K562 (cell line): ENCODE results near the gene CAMP. TPM values are rescaled to one million over a fixed set of nuclear protein-coding genes. Genes with fewer than 3 reads are reported as not detected.

Experiments
- ATAC-seq: fragments of 200-7000 bp; cut with Tn5 transposase; 3 replicates; pipeline ENCODE4 v1.9.1; 2020; ENCODE audit warnings: moderate library complexity
- BruUV-seq: library from RNA; stranded (reverse); fragments of 400-500 nt; replicated peaks from 2 replicates; lab custom pipeline; 2021; lab: Mats Ljungman, UMichigan
- CTCF ChIA-PET: fragments of 300-600 bp; formaldehyde crosslinking; extraction: SDS; loops from one replicate; lab custom pipeline; 2021; ENCODE audit warnings: low intra/inter-chr PET ratio; lab: Yijun Ruan, JAX
- POLR2A ChIA-PET: fragments of 300-600, 350-650 bp; sonication (Branson Sonifier 250); formaldehyde crosslinking; extraction: SDS; loops from one replicate; lab custom pipeline; 2021; ENCODE audit warnings: antibody characterized with exemption, inconsistent platforms; lab: Yijun Ruan, JAX
- DNase-seq, 4 experiments: peaks; one replicate each; pipeline versions ENCODE4 v3.0.0 to v3.0.0-alpha.2; 2011 to 2018; ENCODE audit warnings: low spot score in 3 of 4, mixed read lengths in 3 of 4; ENCODE audit errors: extremely low read depth in 1 of 4
- FAIRE-seq: peaks from 2 replicates; lab custom pipeline; 2011; peaks lifted over from hg19 to GRCh38; lab: Jason Lieb, UNC
- H2AFZ ChIP-seq: 2 replicates; pipeline ENCODE4 v1.6.0; 2011; ENCODE audit warnings: low read depth, low read length, control low read depth, inconsistent platforms
- H3K27ac ChIP-seq: fragments of 200-600 bp; 3 replicates; pipeline ENCODE4 v1.8.0; 2011; ENCODE audit warnings: low read depth, mild to moderate bottlenecking, control low read depth, inconsistent platforms, low read length, moderate library complexity, mixed read lengths; ENCODE audit errors: extremely low read depth
- H3K27me3 ChIP-seq, 2 experiments: fragments of 300-600 bp in 1 of 2; 2 replicates in 1 of 2; 3 replicates in 1 of 2; pipeline versions ENCODE4 v1.6.0 to v1.8.0; 2011; ENCODE audit warnings: inconsistent platforms in 2 of 2, low read length in 2 of 2, mild to moderate bottlenecking in 1 of 2, mixed read lengths in 1 of 2, moderate library complexity in 1 of 2; ENCODE audit not compliant: control insufficient read depth in 2 of 2, insufficient read depth in 2 of 2
- H3K36me3 ChIP-seq: fragments of 300-600 bp; 3 replicates; pipeline ENCODE4 v1.8.0; 2011; ENCODE audit warnings: mild to moderate bottlenecking, low read length, inconsistent platforms; ENCODE audit not compliant: control insufficient read depth, insufficient read depth
- H3K4me1 ChIP-seq, 2 experiments: fragments of 200-600 bp in 1 of 2; replicated peaks in 1 of 2; 2 replicates in 1 of 2; 3 replicates in 1 of 2; pipeline versions ENCODE4 v1.5.1 to v1.8.0; 2011; ENCODE audit warnings: inconsistent platforms in 2 of 2, low read length in 2 of 2, mild to moderate bottlenecking in 1 of 2, mixed read lengths in 1 of 2, moderate library complexity in 1 of 2; ENCODE audit not compliant: control insufficient read depth in 2 of 2, insufficient read depth in 2 of 2
- H3K4me2 ChIP-seq: 2 replicates; pipeline ENCODE4 v1.6.1; 2011; ENCODE audit warnings: low read length, control low read depth, inconsistent platforms, mixed read lengths; ENCODE audit not compliant: insufficient read depth
- H3K4me3 ChIP-seq: fragments of 200-600 bp; sonication (generic), shearing (Covaris generic); 2 replicates; pipeline ENCODE4 v1.5.1; 2016; ENCODE audit warnings: control low read depth, inconsistent platforms
- H3K79me2 ChIP-seq: fragments of 200-600 bp; 3 replicates; pipeline ENCODE4 v1.8.0; 2011; ENCODE audit warnings: low read length, inconsistent platforms; ENCODE audit not compliant: control insufficient read depth, insufficient read depth
- H3K9ac ChIP-seq, 2 experiments: 2 replicates each; pipeline versions ENCODE4 v1.6.0 to v1.6.1; 2011; ENCODE audit warnings: low read depth in 2 of 2, low read length in 2 of 2, control low read depth in 1 of 2, inconsistent platforms in 1 of 2, mild to moderate bottlenecking in 1 of 2, mixed read lengths in 1 of 2; ENCODE audit not compliant: insufficient read depth in 1 of 2
- H3K9me1 ChIP-seq: one replicate; pipeline ENCODE4 v1.6.0; 2011; ENCODE audit warnings: inconsistent platforms, mild to moderate bottlenecking, low read length, moderate library complexity; ENCODE audit not compliant: control insufficient read depth, insufficient read depth
- H3K9me3 ChIP-seq: replicated peaks from 2 replicates; pipeline ENCODE4 v1.5.1; 2011; ENCODE audit warnings: low read depth, low read length, inconsistent platforms; ENCODE audit not compliant: control insufficient read depth, insufficient read depth
- H4K20me1 ChIP-seq: replicated peaks from 2 replicates; pipeline ENCODE4 v1.6.1; 2011; ENCODE audit warnings: low read length, inconsistent platforms, mixed read lengths; ENCODE audit not compliant: control insufficient read depth, insufficient read depth
- BACH1 ChIP-seq: fragments of 200-800 bp; sonication (Bioruptor generic); IDR thresholded peaks from 2 replicates; pipeline ENCODE4 v1.6.1; 2016; ENCODE audit warnings: missing genetic modification characterization, missing compliant biosample characterization
- C11orf30 ChIP-seq: fragments of 450-650 bp; IDR thresholded peaks from 2 replicates; pipeline ENCODE4 v1.6.1; 2016; ENCODE audit warnings: low read depth, mild to moderate bottlenecking
- CSDE1 ChIP-seq, 2 experiments: fragments of 450-650 bp; IDR thresholded peaks; 2 replicates each; pipeline ENCODE4 v1.6.1; 2016; ENCODE audit warnings: mild to moderate bottlenecking in 1 of 2
- DPF2 ChIP-seq: fragments of 450-650 bp; IDR thresholded peaks from 2 replicates; pipeline ENCODE4 v1.6.1; 2016
- JUND ChIP-seq, 2 experiments: IDR thresholded peaks; 2 replicates in 1 of 2; 3 replicates in 1 of 2; pipeline ENCODE4 v1.6.1; 2011; ENCODE audit warnings: borderline replicate concordance in 2 of 2, low read depth in 2 of 2, low read length in 2 of 2, improper control_type of control experiment in 1 of 2, missing biosample characterization in 1 of 2, missing genetic modification characterization in 1 of 2, missing genetic modification reagents in 1 of 2
- KLF16 ChIP-seq: IDR thresholded peaks from 2 replicates; pipeline ENCODE4 v1.6.1; 2016; ENCODE audit warnings: antibody characterized with exemption
- MTA3 ChIP-seq: fragments of 450-650 bp; formaldehyde crosslinking; IDR thresholded peaks from 2 replicates; pipeline ENCODE4 v1.6.1; 2017; ENCODE audit warnings: mild to moderate bottlenecking, borderline replicate concordance
- NFE2 ChIP-seq: IDR thresholded peaks from 2 replicates; pipeline ENCODE4 v1.6.1; 2014; ENCODE audit warnings: antibody characterized with exemption, low read depth
- PBX2 ChIP-seq, 2 experiments: IDR thresholded peaks in 1 of 2; conservative IDR thresholded peaks in 1 of 2; 2 replicates each; pipeline ENCODE4 v1.6.1; 2016; ENCODE audit warnings: low read depth in 2 of 2, mild to moderate bottlenecking in 1 of 2, missing compliant biosample characterization in 1 of 2, missing genetic modification characterization in 1 of 2, moderate library complexity in 1 of 2
- PRDM10 ChIP-seq: fragments of 450-650 bp; IDR thresholded peaks from 2 replicates; pipeline ENCODE4 v1.6.1; 2018; ENCODE audit not compliant: partially characterized antibody
- SMAD3 ChIP-seq: fragments of 450-650 bp; formaldehyde crosslinking; conservative IDR thresholded peaks from 2 replicates; pipeline ENCODE4 v1.4.0; 2020; ENCODE audit warnings: mild to moderate bottlenecking
- SPI1 ChIP-seq: IDR thresholded peaks from 2 replicates; pipeline ENCODE4 v1.6.1; 2011; ENCODE audit warnings: low read depth, low read length, control low read depth, borderline replicate concordance
- ZEB2 ChIP-seq: fragments of 450-650 bp; IDR thresholded peaks from 2 replicates; pipeline ENCODE4 v1.6.1; 2016
- ZNF280A ChIP-seq: fragments of 450-650 bp; IDR thresholded peaks from 2 replicates; pipeline ENCODE4 v1.6.1; 2018; ENCODE audit warnings: mild to moderate bottlenecking, low read depth; ENCODE audit not compliant: partially characterized antibody
- WGBS: fragments of 100-300 bp; shearing (Covaris generic); methylation state at CpG from one replicate; pipeline ENCODE4 v1.1.6; 2016; ENCODE audit warnings: low coverage, mixed read lengths; ENCODE audit not compliant: insufficient coverage; ENCODE audit errors: missing lambda C conversion rate; 5-methylcytosine and 5-hydroxymethylcytosine counted together
- in situ Hi-C: fragments of 300-500 bp; cut with MboI; formaldehyde crosslinking; loops from 4 replicates; pipeline ENCODE4 v1.15.0; 2018; ENCODE audit warnings: inconsistent platforms, mixed read lengths
- intact Hi-C: fragments of 100-400 bp; cut with micrococcal nuclease; formaldehyde crosslinking; loops from 2 replicates; pipeline ENCODE4 v1.14.2; 2022
- polyA plus RNA-seq, 8 experiments: library from polyadenylated mRNA; depleted of rRNA in 4 of 8; stranded (reverse) in 5 of 8; unstranded in 3 of 8; fragments of >200 nt; fragmentation: Nextera tagmentation in 2 of 8; fragmentation: Illumina TruSeq in 1 of 8; extraction: Ambion mirVana in 2 of 8; extraction: Trizol in 1 of 8; gene quantifications; 2 replicates each; pipeline versions ENCODE4 v1.2.1 to v1.2.3, GENCODE V29; 2011 to 2014; ENCODE audit warnings: inconsistent platforms in 1 of 8, missing spikeins in 1 of 8
- total RNA-seq, 7 experiments: library from RNA; depleted of rRNA in 6 of 7; stranded (reverse); fragments of >200 nt in 6 of 7; fragmentation: Illumina TruSeq in 2 of 7; extraction: Trizol in 2 of 7; gene quantifications; 2 replicates each; pipeline versions ENCODE4 v1.2.1 to v1.2.3, GENCODE V29; 2011 to 2021; ENCODE audit warnings: low replicate concordance in 1 of 7

Gene CAMP
- total and polyA plus RNA-seq, 9 of the 15 experiments (the other 6 are each of a cell fraction or from before 2014, with no cell fraction given) = 0.22 TPM; not detected in 8

GRCh38 chr3:48247401-48247811, 24.1 kb downstream of the CAMP start:
- no TSS peak for BruUV-seq
- CTCF ChIA-PET = no interaction called here
- no peak overlapping the region for H3K4me3 ChIP-seq
- TF ChIP-seq PBX2 (CRISPR knock-in tag; IDR thresholded peaks at IDR 0.05; ENCODE audit: low read depth) (no peak), PBX2 (tag; conservative IDR thresholded peaks at IDR 0.05; ENCODE audit: low read depth) (0 out of 2 replicates have a peak, but pooled peaks have one; percentile 16), ZEB2 (no peak), SMAD3 (CRISPR knock-in tag) (no peak), ZNF280A (no peak), CSDE1 (IDR thresholded peaks at IDR 0.05) (no peak), C11orf30 (0 out of 2 replicates have a peak, but pooled peaks have one; percentile 8), SPI1 (peak; percentile 74; the same call in 1 of the 2 replicates), BACH1 (tag) (no peak), NFE2 (peak; percentile 59), JUND (IDR thresholded peaks at IDR 0.05; ENCODE audit: borderline replicate concordance, low read depth, low read length) (0 out of 2 replicates have a peak, but pooled peaks have one; percentile 10), JUND (tag; IDR thresholded peaks at IDR 0.05; ENCODE audit: borderline replicate concordance, low read depth, low read length) (no peak; the same call in 2 of the 3 replicates), KLF16 (no peak), PRDM10 (peak; percentile 66), MTA3 (no peak), DPF2 (peak; percentile 14; the same call in 1 of the 2 replicates)

More at GRCh38 chr3:48247401-48247811, 24.1 kb downstream of the CAMP start:
- in situ Hi-C loops (no loop called here), intact Hi-C loops (no loop called here)
- Histone ChIP-seq H3K9me1 (no peaks in the 10 kb centered on the region), H3K9me3 (no peaks in the 10 kb centered on the region), H3K4me2 (peak overlapping the region; percentile 24; the same call in 1 of the 2 replicates), H3K79me2 (peaks cover 52% of the 10 kb centered on the region), H3K36me3 (peaks cover 39% of the 10 kb centered on the region), H3K27ac (peak overlapping the region; percentile 70), H3K9ac (peak overlapping the region; percentile 38 to 80; a peak in 3 of 4 replicates), H3K27me3 (no peaks in the 10 kb centered on the region), H4K20me1 (no peaks in the 10 kb centered on the region), H2AFZ (peak overlapping the region; percentile 26; the same call in 1 of the 2 replicates), H3K4me1 (peaks cover 7 to 24% of the 10 kb centered on the region in 2 experiments; a peak in 4 of 5 replicates)
- FAIRE-seq = no peak
- peak in 2 of 4 experiments; percentile 52 to 57 for DNase-seq
- no CpG with 5 or more reads among the region's 1 CpG for WGBS
- peak; percentile 85 for ATAC-seq
- POLR2A ChIA-PET = interaction anchor here (0.7 to 1.1 kb wide), 2 partner anchors 12 to 304 kb away, joined by 4 to 5 read pairs; no protein-coding TSS in a partner anchor
